ENCODE results near the gene GRK1.
"Not testable (repeated sequence)": the region's sequence is repeated elsewhere in the genome, so short reads cannot be mapped to it uniquely, and the experiment has no call there.

The GRK1 gene

DNA sequence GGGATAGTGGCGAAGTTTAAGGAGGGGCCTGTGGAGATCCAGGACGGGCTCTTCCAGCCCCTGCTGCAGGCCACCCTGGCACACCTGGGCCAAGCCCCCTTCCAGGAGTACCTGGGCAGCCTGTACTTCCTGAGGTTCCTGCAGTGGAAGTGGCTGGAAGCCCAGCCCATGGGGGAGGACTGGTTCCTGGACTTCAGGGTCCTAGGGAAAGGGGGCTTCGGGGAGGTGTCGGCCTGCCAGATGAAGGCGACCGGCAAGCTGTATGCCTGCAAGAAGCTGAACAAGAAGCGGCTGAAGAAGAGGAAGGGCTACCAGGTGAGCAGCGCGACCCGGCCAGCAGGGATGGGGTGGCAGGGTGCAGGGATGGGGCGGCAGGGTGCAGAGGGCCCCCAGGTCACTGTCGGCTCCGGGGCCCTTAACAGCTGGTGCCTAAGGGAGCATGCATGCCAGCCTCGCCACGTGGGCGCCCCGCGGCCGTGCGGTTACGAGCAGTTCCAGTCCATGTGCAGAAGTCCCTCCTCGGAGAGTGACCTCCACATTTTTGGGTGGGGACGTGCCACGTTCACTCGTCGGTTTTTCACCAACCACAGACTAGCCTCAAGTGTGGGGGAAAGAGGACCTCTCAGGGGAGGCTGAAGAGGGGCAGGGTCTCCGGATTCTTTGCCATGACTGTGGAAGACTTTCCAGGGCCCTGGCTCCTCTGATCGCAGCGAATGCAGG, 912 bp downstream of the GRK1 start:
- no peak for DNase-seq

DNA sequence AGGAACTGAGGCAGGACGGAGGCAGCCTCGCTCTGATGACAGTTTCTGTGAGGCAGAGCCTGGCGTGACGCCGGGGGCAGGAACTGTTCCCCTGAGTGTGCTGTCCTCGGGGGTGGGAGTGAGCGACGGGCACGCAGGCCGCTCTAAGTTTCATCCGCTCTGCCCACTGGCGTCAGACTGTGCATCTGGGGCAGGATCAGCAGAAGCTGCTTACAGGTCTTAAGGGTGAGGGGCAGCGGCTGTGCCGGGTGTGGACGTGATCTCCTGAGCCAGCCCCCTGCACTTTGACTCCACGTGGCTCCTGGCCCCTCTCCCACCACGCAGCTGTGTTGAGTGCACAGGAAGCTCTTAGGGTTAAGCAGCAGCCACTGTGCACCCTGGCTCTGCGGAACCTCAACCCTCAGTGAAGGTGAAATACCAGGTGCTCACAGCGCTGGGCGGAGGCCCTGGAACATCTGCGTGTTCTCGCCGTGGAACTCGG, 1.5 kb downstream of the GRK1 start:
- DNase-seq, result no peak

DNA sequence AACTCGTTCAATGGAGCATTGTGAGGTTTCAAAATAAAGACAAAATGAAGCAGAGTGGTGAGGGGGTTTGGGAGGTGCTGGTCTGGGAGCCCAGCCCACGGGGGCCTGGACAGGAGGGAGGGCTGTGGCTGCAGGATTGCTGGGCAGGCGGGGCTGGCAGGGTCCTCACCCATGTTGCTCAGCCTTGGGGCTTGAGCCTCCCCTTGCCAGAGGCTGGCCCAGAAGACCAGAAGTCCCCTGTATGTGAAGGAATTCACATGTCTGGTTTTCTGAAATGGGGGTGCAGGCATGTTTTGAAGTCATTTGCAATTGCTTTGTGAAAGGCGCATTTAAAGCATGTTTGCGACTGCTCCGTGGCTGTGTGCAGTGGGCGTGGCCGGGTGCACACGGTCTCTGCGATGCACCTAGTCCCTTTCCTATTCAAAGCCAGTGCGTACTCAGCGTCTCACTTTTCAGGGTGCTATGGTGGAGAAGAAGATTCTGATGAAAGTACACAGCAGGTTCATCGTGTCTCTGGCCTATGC, 2.3 kb downstream of the GRK1 start:
- no peak for DNase-seq

DNA sequence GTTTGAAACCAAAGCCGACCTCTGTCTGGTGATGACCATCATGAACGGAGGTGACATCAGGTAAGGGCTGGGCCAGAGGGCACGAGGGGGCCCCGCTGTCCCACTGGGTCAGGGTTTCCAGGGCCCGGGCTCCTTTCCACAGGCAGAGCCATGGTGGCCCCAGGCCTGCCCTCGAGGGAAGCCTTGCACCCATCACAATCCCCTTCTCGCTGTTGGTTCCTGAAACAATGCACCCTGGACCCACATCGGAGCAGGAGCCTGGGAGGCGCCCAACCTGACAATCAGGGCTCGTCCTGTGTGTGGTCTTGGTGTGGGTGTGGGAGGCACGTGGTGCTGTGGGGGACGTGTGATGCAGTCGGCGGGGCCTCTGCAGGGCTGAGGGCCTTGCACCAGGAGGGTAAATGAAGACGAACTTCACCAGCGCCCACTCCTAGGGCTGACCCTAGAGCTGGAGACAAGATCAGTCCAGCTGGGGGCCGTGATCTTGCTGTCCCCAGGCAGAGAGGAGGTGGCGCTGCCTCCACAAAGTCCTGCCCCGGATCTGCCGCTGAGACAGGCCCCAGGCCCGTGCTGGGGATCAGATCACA, 2.8 kb downstream of the GRK1 start:
- no peak for DNase-seq

DNA sequence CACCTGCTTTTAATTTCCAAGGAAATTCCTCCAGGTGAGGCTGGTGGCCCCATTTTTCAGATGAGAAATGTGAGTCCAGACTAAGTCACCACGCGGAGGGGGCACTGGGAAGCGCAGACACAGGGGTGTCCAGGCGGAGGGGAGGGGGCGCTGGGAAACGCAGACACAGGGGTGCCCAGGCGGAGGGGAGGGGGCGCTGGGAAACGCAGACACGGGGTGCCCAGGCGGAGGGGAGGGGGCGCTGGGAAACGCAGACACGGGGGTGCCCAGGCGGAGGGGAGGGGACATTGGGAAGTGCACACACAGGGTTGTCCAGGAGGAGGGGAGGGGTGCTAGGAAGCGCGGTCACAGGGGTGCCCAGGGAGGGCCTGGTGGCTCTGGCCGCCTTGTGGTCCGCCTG, 3.5 kb downstream of the GRK1 start:
- no peak for DNase-seq

DNA sequence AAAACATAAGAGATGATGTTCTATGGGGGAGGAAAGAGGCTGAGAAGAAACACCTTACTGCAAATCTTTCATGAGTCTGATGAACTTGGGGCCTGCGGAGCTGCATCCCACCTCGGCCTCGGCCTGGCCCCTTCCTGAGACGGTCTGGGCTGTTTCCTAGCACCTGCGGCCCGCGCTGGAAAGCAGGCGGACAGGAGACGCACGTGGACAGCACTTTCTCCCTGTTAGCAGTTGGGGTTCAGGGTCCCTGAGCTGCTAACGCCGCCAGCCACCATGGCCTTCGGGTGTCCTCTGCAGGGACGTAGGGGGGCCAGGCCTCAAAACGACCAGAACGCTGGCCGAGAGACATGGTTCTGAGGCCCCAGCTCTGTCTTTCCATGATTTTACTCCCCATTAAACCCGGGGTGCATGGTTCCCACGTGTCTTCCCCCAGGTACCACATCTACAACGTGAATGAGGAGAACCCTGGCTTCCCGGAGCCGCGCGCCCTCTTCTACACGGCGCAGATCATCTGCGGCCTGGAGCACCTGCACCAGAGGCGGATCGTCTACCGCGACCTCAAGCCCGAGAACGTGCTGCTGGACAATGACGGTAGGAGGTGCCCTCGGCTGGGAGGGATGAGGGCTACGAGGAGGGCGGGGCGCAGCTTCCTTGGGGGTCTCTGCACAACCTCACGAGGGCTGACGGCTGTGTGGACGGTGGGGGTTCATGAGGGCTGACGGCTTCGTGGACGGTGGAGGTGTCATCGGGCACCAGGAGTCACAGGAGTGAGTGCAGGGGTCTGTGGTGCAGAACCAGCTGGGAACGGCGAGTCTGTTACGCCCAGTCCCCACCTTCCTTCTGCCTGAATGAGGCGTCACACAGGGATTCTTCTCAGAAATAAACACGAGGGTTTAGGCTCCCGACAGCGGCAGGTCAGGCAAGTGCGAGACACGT, 4.3 kb downstream of the GRK1 start:
- no peak for DNase-seq

DNA sequence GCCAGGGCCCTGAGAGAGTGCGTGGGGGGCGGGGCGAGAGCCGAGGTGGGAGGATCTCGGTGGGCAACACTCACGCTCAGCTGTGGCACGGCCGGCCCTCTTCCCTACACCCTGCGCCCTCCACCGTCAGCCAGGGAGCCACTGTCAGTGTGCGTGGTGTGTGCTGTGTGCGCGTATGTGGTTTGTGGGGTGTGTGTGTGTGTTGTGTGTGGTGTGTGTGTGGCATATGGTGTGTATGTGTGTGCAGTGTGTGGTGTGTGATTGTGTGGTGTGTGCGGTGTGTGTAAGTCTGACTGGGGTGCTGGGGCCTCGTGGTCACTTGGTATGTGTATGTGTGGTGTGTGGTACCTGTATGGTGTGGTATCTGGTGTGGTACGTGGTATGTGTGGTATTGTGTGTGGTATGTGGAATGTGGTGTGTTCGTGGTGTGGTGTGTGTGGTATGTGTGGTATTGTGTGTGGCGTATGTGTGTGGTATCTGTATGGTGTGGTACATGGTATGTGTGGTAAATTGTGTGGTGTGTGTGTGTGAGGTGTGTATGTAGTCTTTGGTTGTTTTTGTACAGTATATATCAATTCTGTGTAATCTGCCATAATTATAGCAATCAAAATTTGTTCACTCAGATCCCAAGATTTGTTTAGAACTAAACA, 5.1 kb downstream of the GRK1 start:
- no peak for DNase-seq

DNA sequence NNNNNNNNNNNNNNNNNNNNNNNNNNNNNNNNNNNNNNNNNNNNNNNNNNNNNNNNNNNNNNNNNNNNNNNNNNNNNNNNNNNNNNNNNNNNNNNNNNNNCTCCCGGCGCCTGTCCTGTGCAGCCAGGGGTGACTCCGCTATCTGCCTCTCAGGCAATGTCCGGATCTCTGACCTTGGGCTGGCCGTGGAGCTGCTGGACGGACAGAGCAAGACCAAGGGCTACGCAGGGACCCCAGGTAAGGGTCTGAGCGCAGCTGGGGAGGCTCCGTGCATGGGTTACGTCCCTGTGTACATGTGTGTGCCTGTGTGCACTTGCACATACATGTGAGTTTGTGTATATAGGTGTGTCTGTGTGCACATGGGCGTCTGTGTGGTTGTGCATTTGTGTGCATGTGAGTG, 55.9 kb downstream of the GRK1 start:
- DNase-seq, result no peak

DNA sequence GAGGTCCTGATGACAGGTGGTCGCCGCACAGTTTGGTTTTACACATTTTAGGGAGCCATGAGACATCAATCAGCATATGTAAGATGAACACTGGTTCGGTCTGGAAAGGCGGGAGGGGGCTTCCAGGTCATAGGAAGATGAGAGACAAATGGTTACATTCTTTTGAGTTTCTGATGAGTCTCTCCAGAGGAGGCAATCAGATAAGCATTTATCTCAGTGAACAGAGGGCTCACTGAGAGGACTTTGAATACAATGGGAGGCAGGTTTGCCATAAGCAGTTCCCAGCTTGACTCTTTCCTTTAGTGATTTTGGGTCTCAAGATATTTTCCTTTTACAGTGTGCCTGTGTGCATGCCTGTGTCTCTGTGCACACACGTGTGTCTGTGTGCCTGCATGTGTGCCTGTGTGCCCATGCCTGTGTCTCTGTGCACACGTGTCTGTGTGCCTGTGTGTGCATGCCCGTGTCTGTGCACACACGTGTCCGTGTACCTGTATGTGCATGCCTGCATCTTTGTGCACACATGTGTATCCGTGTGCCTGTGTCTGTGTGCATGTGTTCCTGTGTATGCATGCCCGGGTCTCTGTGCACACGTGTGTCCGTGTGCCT, 56.5 kb downstream of the GRK1 start:
- DNase-seq, result no peak

DNA sequence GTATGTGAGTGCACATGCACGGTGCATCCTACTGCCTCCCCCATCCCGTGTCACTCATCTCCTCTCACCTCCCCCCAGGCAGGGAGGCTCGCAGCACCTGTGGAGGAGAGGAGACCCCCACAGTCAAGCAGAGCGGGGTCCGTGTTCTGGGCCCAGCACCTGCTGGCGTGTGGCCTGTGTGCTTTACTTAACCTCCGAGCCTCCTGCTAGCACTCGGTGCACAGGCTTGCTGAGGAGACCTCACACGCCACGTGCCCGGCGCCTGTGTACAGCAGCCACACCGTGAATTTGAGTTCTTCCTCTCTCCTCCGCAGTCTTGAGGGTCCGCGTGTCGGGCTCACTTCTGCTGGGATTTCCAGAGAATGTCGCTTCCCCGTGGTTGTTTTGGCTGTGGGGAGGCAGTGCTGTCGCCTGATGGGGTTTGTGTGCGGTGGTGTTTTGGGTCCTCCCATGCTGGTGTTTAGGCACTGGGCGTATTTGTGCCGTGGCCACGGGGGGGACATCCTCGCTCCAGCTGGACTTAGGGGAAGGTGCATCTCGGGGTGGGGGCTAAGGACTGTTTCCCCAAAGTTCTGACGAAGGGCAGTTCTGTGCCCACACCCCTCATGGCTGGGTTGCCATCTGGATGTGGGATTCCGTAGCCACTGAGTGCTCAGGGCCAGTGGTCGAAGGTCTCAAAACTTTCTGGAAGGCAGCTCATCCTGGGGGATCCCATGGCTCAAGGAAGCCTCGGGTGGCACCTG, 57.2 kb downstream of the GRK1 start:
- DNase-seq, result no peak

DNA sequence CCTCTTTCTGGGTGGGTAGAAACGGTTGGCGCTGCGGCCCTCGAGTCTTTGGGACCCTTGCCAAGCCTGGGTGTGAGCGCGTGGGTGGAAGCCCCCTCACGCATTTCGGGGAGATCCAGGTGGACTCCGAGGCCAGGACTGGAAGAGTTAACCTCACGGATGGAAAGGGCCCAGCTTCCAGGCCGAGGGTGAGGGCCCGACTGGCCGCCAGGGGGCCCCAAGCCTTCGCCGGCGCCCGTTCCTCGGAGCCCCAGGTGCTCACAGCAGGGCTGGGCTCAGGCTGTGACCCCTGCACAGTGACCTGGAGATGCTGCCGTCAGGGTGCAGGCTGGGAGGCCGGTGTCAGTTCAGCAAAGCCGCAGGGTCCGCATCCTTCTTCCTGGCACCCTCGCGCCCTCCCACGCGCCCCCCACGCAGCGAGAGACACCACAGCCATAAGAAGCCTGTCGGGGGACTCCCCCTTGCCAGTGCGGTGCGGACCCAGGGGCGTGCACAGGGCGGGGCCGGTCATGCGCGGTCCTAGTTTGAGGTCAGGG, 57.8 kb downstream of the GRK1 start:
- peak; percentile 78 for DNase-seq

DNA sequence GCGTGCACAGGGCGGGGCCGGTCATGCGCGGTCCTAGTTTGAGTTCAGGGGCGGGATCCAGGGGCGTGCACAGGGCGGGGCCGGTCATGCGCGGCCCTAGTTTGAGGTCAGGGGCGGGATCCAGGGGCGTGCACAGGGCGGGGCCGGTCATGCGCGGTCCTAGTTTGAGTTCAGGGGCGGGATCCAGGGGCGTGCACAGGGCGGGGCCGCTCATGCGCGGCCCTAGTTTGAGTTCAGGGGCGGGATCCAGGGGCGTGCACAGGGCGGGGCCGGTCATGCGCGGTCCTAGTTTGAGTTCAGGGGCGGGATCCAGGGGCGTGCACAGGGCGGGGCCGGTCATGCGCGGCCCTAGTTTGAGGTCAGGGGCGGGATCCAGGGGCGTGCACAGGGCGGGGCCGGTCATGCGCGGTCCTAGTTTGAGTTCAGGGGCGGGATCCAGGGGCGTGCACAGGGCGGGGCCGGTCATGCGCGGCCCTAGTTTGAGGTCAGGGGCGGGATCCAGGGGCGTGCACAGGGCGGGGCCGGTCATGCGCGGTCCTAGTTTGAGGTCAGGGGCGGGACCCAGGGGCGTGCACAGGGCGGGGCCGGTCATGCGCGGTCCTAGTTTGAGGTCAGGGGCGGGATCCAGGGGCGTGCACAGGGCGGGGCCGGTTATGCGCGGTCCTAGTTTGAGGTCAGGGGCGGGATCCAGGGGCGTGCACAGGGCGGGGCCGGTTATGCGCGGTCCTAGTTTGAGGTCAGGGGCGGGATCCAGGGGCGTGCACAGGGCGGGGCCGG, 58.5 kb downstream of the GRK1 start:
- DNase-seq, result not testable (repeated sequence)

DNA sequence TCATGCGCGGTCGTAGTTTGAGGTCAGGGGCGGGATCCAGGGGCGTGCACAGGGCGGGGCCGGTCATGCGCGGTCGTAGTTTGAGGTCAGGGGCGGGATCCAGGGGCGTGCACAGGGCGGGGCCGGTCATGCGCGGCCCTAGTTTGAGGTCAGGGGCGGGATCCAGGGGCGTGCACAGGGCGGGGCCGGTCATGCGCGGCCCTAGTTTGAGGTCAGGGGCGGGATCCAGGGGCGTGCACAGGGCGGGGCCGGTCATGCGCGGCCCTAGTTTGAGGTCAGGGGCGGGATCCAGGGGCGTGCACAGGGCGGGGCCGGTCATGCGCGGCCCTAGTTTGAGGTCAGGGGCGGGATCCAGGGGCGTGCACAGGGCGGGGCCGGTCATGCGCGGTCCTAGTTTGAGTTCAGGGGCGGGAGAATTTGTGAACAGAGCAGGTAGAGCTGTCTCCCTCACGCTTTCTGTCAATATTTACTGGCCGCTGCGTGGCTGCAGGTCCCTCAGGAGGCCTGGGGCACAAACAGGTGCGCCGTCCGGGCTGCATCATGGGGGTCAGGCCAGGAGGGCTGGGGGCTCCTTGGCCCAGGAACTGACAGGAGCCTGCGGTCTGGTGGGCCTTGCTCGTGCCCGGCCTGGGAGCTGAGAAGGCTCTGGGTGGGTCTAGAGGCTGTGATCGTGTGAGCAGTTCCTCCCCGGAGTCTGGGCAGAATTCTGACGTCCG, 59.2 kb downstream of the GRK1 start:
- peak; percentile 49 for DNase-seq

DNA sequence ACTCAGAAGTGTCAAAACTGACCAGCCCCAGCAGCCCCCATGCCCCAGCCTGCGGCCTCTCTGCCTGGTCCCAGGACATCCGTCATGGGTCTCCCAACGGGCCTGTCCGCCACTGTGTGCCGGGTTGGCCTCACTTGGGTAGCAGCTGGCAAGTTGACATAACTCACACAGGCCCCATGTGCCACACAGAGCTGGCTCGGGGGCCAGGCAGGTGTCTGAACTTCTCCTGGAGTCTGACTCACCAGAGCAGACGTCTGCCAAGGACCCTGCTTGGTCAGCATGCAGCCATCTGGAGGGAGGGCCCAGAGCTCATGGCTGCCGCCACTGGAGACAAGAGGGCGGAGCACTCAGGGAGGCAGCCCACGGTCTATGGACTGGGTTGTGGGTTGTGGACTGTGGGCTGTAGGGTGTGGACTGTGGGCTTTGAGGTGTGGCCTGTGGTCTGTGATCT, 60.0 kb downstream of the GRK1 start:
- DNase-seq, result no peak

DNA sequence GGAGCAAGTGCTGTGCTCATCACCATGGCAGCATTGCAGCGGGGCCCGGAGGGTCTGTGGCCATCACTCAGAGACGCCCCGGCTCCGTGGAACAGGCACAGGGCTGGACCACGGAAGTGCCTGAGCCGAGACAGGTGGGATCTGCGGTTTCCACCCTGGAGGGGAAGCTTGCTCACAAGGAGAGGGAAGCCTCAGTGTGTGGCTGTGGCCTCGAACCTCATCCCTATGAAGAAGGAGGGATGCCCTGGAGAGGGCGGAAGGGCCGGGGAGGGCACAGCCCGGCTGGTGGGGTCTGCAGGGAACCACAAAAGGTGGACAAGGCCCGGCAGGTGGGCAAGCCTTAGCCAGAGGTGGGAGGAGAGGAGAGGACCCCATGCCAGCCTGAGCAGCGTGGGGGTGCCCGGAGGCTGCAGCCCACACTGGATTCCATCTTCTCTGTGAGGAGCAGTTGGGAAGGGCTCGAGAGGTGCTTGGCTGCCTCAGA, 61.6 kb downstream of the GRK1 start:
- DNase-seq, result no peak

DNA sequence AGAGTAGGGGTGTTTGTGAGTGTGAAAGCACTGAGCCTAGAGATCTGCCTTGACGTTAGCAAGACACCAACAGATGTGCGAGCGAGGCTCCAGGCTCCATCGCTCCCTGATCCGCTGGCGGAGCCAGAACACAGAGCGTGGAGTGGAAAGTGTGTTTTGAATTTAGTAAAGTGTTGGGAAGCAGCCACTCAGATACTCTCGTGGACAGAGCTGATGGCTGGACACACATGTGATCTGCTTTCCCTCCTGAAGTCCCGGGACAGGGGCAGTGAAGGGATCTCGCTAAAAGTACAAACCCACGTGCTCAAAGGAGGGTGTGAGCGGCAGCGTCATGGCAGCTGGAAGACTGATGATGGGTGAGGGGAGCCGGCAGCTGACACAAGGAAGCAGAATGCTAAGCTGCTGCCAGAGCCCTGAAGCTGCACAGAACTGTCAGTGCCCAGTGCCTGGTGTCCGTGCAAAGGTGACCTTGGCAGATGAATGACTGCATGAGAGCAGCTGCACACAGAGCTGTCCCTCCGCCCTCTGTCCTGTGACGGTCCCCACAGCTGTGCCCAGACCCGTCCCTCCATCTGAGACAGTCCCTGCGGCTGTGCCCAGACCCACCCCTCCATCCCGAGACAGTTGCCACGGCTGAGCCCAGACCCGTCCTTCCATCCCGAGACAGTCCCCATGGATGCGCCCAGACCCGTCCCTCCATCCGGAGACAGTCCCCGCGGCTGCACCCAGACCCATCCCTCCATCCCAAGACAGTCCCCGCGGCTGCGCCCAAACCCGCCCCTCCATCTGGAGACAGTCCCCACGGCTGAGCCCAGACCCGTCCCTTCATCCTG, 62.4 kb downstream of the GRK1 start:
- DNase-seq, result no peak

DNA sequence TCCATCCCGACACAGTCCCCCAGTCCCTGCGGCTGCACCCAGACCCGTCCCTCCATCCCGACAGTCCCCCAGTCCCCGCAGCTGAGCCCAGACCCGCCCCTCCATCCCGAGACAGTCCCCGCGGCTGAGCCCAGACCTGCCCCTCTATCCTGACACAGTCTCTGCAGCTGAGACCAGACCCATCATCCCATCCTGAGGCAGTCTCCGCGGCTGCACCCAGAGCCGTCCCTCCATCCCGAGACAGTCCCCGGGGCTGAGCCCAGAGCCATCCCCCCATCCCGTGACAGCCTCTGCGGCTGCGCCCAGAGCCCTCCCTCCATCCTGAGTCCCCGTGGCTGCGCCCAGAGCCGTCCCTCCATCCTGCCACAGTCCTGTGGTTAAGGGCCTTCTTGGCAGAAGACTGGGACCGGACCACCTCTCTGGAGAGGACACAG, 63.3 kb downstream of the GRK1 start:
- DNase-seq, result no peak

DNA sequence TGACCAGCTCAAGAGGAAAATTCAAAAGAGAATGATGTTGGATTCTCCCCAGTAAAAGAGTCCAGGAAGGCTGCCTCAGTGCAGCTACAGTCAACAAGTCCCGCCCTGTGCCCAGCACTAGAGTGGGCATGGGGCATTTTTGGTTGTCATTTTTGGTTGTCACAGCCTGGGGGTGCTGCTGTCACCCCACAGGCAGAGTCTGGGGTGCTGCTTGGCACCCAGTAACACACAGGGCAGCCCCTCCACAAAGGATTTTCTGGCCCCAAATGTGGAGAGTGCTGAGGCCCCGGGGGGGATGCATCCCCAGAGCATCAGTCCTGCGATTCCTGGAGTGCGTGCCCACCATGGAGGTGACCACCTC, 63.8 kb downstream of the GRK1 start:
- no peak for DNase-seq

Data from NCI-H2171 (cell line).